HL-60 (cell line): ENCODE results near the gene EYA4.

ENCODE experiments used
- GABPA ChIP-seq: IDR thresholded peaks from 2 replicates; pipeline ENCODE4 v1.6.1; 2012; ENCODE audit warnings: low read depth
- POLR2AphosphoS5 ChIP-seq: IDR thresholded peaks from 2 replicates; pipeline ENCODE4 v1.6.1; 2012; ENCODE audit warnings: low read depth
- TF ChIP-seq, protein P1 (sequence below): IDR thresholded peaks from one replicate; pipeline ENCODE4 v1.5.1; 2011; ENCODE audit warnings: low read length, control low read depth, inconsistent platforms; ENCODE audit not compliant: insufficient read depth
- TF ChIP-seq, protein P2 (sequence below): IDR thresholded peaks from 2 replicates; pipeline ENCODE4 v1.6.1; 2012; ENCODE audit warnings: low read depth; ENCODE audit not compliant: insufficient replicate concordance

DNA sequence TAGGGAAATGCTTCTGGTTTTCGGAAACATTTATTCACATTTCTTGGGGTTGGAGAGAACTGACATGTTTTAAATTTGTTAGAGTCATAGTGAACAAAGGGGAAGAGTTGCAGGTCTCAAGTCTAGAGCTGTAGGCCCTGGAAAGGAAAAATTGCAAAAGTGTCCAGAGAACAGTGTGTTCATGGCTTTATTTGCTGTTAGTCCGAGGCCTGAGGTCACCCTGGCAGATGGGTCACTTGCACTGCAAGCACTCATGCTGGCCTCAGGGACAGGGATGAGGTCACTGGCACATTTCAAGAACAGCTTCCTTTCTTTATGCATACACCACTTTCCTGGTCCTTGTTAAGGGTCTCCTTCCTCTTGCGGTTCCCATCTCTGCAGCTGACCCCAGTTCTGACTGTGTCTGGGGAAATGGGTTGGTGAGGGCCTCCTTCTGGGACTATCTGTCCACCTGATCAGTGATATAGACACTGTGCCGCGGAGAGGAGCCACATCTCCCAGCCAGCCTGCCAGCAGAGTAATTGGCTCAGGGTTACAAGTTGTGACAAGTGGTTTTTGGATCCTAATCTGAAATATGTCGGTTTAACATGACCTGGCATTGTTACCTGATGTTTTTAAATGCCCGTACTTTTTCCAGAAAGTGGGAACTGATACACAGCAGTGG lies 194.0 kb downstream of the EYA4 start:
- TF ChIP-seq, protein P1, sequence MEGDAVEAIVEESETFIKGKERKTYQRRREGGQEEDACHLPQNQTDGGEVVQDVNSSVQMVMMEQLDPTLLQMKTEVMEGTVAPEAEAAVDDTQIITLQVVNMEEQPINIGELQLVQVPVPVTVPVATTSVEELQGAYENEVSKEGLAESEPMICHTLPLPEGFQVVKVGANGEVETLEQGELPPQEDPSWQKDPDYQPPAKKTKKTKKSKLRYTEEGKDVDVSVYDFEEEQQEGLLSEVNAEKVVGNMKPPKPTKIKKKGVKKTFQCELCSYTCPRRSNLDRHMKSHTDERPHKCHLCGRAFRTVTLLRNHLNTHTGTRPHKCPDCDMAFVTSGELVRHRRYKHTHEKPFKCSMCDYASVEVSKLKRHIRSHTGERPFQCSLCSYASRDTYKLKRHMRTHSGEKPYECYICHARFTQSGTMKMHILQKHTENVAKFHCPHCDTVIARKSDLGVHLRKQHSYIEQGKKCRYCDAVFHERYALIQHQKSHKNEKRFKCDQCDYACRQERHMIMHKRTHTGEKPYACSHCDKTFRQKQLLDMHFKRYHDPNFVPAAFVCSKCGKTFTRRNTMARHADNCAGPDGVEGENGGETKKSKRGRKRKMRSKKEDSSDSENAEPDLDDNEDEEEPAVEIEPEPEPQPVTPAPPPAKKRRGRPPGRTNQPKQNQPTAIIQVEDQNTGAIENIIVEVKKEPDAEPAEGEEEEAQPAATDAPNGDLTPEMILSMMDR, result no peak
- TF ChIP-seq POLR2AphosphoS5, result no peak
- no peak for TF ChIP-seq GABPA
- TF ChIP-seq, protein P2, sequence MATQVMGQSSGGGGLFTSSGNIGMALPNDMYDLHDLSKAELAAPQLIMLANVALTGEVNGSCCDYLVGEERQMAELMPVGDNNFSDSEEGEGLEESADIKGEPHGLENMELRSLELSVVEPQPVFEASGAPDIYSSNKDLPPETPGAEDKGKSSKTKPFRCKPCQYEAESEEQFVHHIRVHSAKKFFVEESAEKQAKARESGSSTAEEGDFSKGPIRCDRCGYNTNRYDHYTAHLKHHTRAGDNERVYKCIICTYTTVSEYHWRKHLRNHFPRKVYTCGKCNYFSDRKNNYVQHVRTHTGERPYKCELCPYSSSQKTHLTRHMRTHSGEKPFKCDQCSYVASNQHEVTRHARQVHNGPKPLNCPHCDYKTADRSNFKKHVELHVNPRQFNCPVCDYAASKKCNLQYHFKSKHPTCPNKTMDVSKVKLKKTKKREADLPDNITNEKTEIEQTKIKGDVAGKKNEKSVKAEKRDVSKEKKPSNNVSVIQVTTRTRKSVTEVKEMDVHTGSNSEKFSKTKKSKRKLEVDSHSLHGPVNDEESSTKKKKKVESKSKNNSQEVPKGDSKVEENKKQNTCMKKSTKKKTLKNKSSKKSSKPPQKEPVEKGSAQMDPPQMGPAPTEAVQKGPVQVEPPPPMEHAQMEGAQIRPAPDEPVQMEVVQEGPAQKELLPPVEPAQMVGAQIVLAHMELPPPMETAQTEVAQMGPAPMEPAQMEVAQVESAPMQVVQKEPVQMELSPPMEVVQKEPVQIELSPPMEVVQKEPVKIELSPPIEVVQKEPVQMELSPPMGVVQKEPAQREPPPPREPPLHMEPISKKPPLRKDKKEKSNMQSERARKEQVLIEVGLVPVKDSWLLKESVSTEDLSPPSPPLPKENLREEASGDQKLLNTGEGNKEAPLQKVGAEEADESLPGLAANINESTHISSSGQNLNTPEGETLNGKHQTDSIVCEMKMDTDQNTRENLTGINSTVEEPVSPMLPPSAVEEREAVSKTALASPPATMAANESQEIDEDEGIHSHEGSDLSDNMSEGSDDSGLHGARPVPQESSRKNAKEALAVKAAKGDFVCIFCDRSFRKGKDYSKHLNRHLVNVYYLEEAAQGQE, result no peak
